Heart left ventricle (tissue), 16 donors: ENCODE results near the gene DSCAM. TPM values are rescaled to one million over a fixed set of nuclear protein-coding genes. Genes with fewer than 3 reads are reported as not detected.
A peak's percentile ranks its signal among the peaks of the same experiment; 100 is the strongest.

ENCODE experiments used
- ATAC-seq, 4 donors: fragments of 200-7000 bp; cut with Tn5 transposase; one replicate each; pipeline ENCODE4 v1.9.1; 2020 to 2022; ENCODE audit warnings: moderate library complexity in 4 of 4, mild to moderate bottlenecking in 3 of 4, moderate number of reproducible peaks in 1 of 4
- DNase-seq, 5 donors: peaks; one replicate each; pipeline ENCODE4 v3.0.0-alpha.2; 2020
- H3K27ac ChIP-seq, 12 donors: fragments of 200-600 bp; sonication (generic) in 4 of 12; one replicate each; pipeline versions ENCODE4 v1.5.0 to v1.8.0; 2016 to 2022; ENCODE audit warnings: mild to moderate bottlenecking in 2 of 12
- H3K27me3 ChIP-seq, 9 donors: fragments of 200-600 bp; sonication (generic) in 2 of 9; one replicate each; pipeline versions ENCODE4 v1.5.1 to v1.8.0; 2016 to 2022; ENCODE audit warnings: mild to moderate bottlenecking in 3 of 9
- H3K36me3 ChIP-seq, 9 donors: fragments of 200-600 bp; sonication (generic) in 2 of 9; one replicate each; pipeline versions ENCODE4 v1.5.0 to v1.8.0; 2018 to 2022; ENCODE audit warnings: mild to moderate bottlenecking in 2 of 9
- H3K4me1 ChIP-seq, 12 donors: fragments of 200-600 bp; sonication (generic) in 4 of 12; one replicate each; pipeline versions ENCODE4 v1.5.0 to v1.8.0; 2016 to 2022; ENCODE audit warnings: mild to moderate bottlenecking in 3 of 12
- H3K4me3 ChIP-seq, 12 donors: fragments of 200-600 bp; sonication (generic) in 4 of 12; one replicate each; pipeline versions ENCODE4 v1.5.0 to v1.8.0; 2017 to 2022; ENCODE audit warnings: mild to moderate bottlenecking in 9 of 12, moderate library complexity in 4 of 12
- H3K9me3 ChIP-seq, 12 donors: fragments of 200-600 bp; sonication (generic) in 4 of 12; one replicate each; pipeline versions ENCODE4 v1.5.0 to v1.8.0; 2016 to 2022; ENCODE audit warnings: mild to moderate bottlenecking in 1 of 12
- POLR2A ChIP-seq, 2 donors: fragments of 450-650 bp; IDR thresholded peaks; one replicate each; pipeline ENCODE4 v1.6.1; 2017; ENCODE audit warnings: antibody characterized with exemption in 2 of 2, mild to moderate bottlenecking in 2 of 2, moderate library complexity in 2 of 2
- WGBS, 4 donors: extraction: QIAGEN DNeasy Blood & Tissue Kit in 2 of 4; methylation state at CpG; one replicate each; pipeline versions ENCODE4 v1.1.5 to v1.1.7; 2013 to 2018; 5-methylcytosine and 5-hydroxymethylcytosine counted together
- intact Hi-C, 10 donors: fragments of 100-400 bp; cut with DNase I; formaldehyde crosslinking; loops; one replicate each; pipeline versions ENCODE4 v1.11.1 to v1.14.2; 2022
- polyA plus RNA-seq, 2 donors: library from polyadenylated mRNA; stranded (reverse); fragments of 200-250 nt; gene quantifications; one replicate each; pipeline ENCODE4 v1.2.3, GENCODE V29; 2013
- total RNA-seq, 9 donors: library from RNA; depleted of rRNA in 2 of 9; stranded (reverse); fragments of >200 nt in 2 of 9; fragmentation: NEBNext Ultra II Directional in 3 of 9; extraction: Animal tissue kit (Norgen Biotek cat#: 25700) in 3 of 9; gene quantifications; one replicate each; pipeline versions ENCODE4 v1.1.0 to v1.2.4, GENCODE V29; 2016 to 2023
- TF ChIP-seq, protein P1 (sequence below), 12 donors: fragments of 200-600 bp; sonication (generic) in 4 of 12; IDR thresholded peaks; one replicate each; pipeline versions ENCODE4 v1.5.0 to v1.8.0; 2018 to 2022; ENCODE audit warnings: antibody characterized with exemption in 12 of 12, mild to moderate bottlenecking in 5 of 12
- donor health status: ischemic (EF 13 %, LVEDD 7.1; RV severe dilation, severe dysfunction).
- donor health status: healthy with polysubstance abuse.
- donor health status: DM: no; HTN: yes; CAD: no.
- donor health status: DM: no; HTN: no; CAD: no.
- donor health status: ischemic (EF 25% LVEDD 6.9; RV normal size, moderate dysfunction).
- donor health status: ischemic (EF 25% LVEDD 5.7; RV mildly dilated, moderate dysfunction).
- donor health status: healthy.
- donor health status: DM: yes; HTN: yes; CAD: no.
- donor health status: ischemic (EF 35%, LVEDD 5.7; RV mildly dilated, moderate dysfunction).
- donor health status: nonischemic (EF 11% LVEDD 7.7; RV severe dilation, severe dysfunction).
- donor health status: DM: yes; HTN: yes; CAD: no.
- donor health status: PGD.
- donor health status: ischemic (EF 29% LVEDD 5.4; RV normal size, mild dysfunction).
- donor health status: nonischemic (EF 23%, LVEDD 6.1; RV moderate dilation, normal function).

DSCAM gene
- total and polyA plus RNA-seq, 11 donors: 0.03 TPM; not detected in 10

DNA sequence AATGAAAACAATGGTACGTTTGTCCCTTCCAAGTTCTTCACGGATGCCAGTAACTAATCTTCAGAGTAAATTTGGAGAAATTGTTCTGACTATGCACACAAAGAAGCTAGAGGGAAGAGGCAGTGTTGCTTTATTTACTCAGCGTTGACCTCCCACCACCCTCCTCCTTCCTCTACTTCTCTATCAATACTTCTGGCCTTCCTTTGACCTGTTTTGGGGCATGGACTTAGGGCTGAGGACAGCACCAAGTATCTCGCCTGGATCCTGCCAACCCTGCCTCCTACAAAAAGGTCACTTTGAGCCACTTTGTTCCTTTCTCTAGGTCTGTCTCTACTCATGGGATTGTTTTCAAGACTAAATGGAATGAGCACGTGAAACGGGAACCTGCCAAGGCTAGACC, 282.6 kb downstream of the DSCAM start:
- H3K4me1 ChIP-seq: no peaks in the 10 kb centered on the region
- no peaks in the 10 kb centered on the region for H3K9me3 ChIP-seq
- H3K36me3 ChIP-seq: no peaks in the 10 kb centered on the region
- no peak for TF ChIP-seq POLR2A (IDR thresholded peaks at IDR 0.05)
- TF ChIP-seq, protein P1, sequence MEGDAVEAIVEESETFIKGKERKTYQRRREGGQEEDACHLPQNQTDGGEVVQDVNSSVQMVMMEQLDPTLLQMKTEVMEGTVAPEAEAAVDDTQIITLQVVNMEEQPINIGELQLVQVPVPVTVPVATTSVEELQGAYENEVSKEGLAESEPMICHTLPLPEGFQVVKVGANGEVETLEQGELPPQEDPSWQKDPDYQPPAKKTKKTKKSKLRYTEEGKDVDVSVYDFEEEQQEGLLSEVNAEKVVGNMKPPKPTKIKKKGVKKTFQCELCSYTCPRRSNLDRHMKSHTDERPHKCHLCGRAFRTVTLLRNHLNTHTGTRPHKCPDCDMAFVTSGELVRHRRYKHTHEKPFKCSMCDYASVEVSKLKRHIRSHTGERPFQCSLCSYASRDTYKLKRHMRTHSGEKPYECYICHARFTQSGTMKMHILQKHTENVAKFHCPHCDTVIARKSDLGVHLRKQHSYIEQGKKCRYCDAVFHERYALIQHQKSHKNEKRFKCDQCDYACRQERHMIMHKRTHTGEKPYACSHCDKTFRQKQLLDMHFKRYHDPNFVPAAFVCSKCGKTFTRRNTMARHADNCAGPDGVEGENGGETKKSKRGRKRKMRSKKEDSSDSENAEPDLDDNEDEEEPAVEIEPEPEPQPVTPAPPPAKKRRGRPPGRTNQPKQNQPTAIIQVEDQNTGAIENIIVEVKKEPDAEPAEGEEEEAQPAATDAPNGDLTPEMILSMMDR (IDR thresholded peaks at IDR 0.05): no peak
- ATAC-seq (peak in 1 of 4 donors; percentile 47), DNase-seq (no peak)
- intact Hi-C loops: no loop called here
- no peak overlapping the region for H3K27ac ChIP-seq
- H3K27me3 ChIP-seq: no peaks in the 10 kb centered on the region
- WGBS, 4 donors: 57 to 66% (median 60%) methylated on average over 6 of the region's 6 CpGs
- no peak overlapping the region for H3K4me3 ChIP-seq

DNA sequence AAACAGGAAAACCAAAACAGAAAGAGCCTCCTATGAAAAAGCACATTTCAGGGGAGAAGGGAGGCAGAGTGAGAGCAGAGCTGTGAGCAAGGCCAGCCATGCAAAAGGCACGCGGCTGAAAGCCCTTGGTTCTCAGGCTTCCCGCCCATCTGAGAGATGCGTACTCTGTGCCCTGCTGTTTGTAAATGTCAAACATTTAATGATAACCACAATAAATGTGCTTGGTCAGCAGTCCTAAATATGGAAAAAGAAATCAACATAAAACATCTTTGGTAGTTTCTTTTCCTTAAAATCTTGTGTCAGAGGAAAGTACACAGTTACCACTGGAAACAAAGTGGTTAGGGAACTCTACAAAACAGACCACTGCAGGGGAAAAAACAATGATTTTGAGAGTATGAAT, 283.1 kb downstream of the DSCAM start:
- ATAC-seq: peak in 1 of 4 donors; percentile 68
- TF ChIP-seq POLR2A (IDR thresholded peaks at IDR 0.05): no peak
- TF ChIP-seq, protein P1 (IDR thresholded peaks at IDR 0.05): no peak
- Histone ChIP-seq H3K4me1 (no peaks in the 10 kb centered on the region), H3K27ac (no peak overlapping the region), H3K36me3 (no peaks in the 10 kb centered on the region), H3K9me3 (no peaks in the 10 kb centered on the region), H3K27me3 (no peaks in the 10 kb centered on the region), H3K4me3 (no peak overlapping the region)
- WGBS, 4 donors: 60 to 71% (median 66%) methylated on average over 4 of the region's 4 CpGs
- intact Hi-C loops: no loop called here
- peak in 2 of 5 donors; percentile 14 to 30 for DNase-seq

DNA sequence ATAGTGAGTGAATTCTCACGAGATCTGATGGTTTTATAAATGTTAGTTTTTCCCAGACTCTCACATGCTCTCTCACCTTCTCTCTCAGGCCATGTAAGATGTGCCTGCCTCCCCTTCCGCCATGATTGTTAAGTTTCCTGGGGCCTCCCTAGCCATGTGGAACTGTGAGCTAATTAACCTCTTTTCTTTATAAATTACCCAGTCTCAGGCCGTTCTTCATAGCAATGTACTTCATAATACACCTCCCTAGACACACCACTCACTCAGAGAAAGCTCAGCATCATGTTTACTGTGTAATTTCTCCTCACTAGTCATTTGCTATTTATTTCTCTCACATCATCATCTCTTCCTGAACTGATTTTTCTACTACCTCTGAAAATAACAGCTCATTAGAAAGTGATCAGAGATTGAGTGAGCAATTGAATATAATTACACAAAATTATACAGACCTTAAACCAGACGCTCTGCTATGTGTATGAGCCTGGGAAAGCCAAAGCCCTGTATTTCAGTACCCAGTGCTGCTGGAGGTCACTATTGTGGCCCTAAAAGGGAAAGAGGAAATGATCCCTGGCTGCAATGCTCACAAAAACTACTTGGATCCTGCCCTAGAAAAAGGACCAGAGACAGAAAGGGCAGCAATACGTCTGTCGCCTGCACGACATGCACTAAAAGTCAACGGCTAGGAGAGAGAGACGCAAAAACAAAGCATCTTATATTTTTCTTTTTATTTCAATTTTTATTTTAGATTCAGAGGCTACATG, 284.5 kb downstream of the DSCAM start:
- Histone ChIP-seq H3K36me3 (no peaks in the 10 kb centered on the region), H3K27me3 (no peaks in the 10 kb centered on the region), H3K27ac (no peak overlapping the region), H3K4me3 (no peak overlapping the region), H3K4me1 (no peaks in the 10 kb centered on the region), H3K9me3 (no peaks in the 10 kb centered on the region)
- WGBS, 4 donors: 71 to 79% (median 74%) methylated on average over 9 of the region's 9 CpGs
- TF ChIP-seq POLR2A (IDR thresholded peaks at IDR 0.05): no peak
- TF ChIP-seq, protein P1 (IDR thresholded peaks at IDR 0.05): no peak
- DNase-seq: no peak
- intact Hi-C loops: no loop called here
- ATAC-seq: no peak

DNA sequence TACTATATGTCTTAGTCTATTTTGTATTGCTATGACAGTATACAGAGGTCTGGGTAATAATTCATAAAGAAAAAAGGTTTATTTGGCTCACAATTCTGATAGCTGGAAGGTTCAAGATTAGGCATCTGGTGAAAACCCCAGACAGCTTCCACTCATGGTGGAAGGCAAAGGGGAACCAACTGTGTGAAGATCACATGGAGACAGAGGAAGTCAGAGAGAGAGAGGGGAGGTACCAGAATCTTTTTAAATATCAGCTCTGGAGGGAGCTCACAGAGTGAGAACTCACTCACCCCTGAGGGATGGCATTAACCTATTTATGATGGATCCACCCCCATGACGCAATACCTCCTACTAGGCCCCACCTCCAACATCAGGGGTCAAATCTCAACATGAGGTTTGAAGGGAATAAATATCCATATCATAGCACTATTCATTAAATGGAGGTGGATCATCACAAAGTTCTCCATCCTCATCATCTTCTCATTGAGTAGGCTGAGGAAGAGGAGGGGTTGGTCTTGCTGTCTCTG, 290.5 kb downstream of the DSCAM start:
- TF ChIP-seq POLR2A (IDR thresholded peaks at IDR 0.05): no peak
- TF ChIP-seq, protein P1 (IDR thresholded peaks at IDR 0.05): no peak
- 0 to 88% (median 60%) methylated on average over 1 of the region's 1 CpG for WGBS, 4 donors

More for the DNA sequence above, 290.5 kb downstream of the DSCAM start:
- Histone ChIP-seq H3K9me3 (no peaks in the 10 kb centered on the region), H3K4me1 (no peaks in the 10 kb centered on the region), H3K4me3 (no peak overlapping the region), H3K36me3 (no peaks in the 10 kb centered on the region), H3K27ac (no peak overlapping the region), H3K27me3 (no peaks in the 10 kb centered on the region)
- ATAC-seq (no peak), DNase-seq (no peak)
- intact Hi-C loops: loop anchor here in 1 of 10 donors (10.0 kb wide), 1 partner anchor 62 kb away; no protein-coding TSS in a partner anchor
